Smooth muscle cell of the brain vasculature (primary cell): Measurements from ENCODE around the gene ARRDC1.
A peak's percentile ranks its signal among the peaks of the same experiment; 100 is the strongest.
"Not testable (repeated sequence)": the region's sequence is repeated elsewhere in the genome, so short reads cannot be mapped to it uniquely, and the experiment has no call there.

Experiments used
- DNase-seq: peaks from one replicate; pipeline ENCODE4 v3.0.0-alpha.2; 2012; ENCODE audit warnings: low read depth, low spot score

The ARRDC1 gene, protein sequence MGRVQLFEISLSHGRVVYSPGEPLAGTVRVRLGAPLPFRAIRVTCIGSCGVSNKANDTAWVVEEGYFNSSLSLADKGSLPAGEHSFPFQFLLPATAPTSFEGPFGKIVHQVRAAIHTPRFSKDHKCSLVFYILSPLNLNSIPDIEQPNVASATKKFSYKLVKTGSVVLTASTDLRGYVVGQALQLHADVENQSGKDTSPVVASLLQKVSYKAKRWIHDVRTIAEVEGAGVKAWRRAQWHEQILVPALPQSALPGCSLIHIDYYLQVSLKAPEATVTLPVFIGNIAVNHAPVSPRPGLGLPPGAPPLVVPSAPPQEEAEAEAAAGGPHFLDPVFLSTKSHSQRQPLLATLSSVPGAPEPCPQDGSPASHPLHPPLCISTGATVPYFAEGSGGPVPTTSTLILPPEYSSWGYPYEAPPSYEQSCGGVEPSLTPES

DNA sequence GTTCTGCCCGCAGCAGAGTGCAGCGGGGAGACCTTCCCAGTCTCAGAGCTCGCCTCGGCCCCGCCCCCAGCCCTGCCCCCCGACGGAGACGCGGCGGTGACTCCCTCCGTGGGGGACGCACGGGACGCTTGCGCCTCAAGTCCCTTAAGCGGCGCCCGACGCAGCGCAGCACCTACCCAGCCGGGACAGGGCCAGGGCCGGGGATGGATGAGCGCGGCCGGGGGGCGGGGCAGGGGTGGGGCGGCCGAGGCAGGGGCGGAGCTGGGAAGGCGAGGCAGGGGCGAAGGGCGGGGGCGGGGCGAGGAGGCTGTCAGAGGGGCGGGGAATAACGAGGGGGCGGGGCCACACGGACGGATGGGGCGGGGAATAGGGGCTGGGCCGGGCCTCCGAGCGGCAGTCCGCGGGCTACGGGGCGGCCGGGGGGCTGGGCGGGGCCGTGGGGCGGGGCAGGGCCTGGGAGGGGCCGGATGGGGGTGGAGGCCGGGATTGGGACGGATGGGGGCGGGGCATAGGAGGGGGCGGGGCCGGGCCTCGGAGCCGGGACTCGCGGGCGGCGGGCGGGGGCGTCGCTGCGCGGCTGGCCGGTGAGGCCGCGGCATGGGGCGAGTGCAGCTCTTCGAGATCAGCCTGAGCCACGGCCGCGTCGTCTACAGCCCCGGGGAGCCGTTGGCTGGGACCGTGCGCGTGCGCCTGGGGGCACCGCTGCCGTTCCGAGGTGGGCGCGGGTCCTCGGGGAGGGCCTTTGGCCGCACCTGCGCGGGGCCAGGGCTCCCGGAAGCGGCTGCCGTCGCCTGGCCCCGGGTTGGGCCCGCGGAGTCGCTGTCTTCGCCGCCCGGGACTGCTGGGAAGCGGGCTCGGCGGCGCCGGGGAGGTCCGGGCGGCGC is at the start of gene ARRDC1:
Gene ARRDC1, plus strand, starts transcription at position 566 of the 884 bp plus-strand sequence. Its CDS starts 32 bp downstream, at position 598.
- peak; percentile 50 for DNase-seq

DNA sequence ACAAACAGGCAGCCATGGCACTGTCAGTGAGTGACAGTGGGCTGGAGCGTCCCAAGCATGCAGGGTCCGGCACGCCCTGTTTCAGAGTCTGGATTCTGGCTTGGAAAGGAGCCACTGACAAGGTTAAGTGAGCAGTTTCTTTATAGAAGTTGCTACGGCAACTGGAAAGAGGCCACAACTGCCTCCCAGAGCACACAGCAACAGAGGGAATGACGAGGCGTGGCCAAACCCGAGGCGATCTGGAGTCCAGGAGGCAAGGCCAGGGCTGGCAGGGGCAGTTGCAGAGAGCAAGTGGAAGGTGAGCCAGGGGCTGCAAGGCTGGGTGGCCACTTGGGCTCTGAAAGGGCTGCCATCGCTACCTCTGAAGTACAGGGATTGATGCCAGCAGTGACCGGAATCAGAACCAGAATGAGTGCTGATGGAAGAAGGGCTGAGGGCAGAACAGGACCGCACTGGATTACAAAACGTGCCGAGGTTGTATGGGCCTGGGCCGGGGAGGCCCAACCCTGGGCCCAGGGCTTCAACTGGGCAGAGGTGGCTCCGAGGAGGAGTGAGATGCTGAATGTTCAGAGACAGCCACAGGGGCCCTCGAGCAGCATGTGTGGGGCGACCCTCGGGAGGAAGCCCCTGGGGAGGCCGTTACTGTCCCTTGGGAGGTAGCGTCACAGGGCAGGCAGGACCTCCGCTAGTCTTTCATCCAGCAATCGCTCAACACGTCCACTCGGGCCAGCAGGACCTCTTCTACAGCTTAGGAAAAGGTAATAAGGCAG is 49.2 kb upstream of the ARRDC1 start:
- no peak for DNase-seq

DNA sequence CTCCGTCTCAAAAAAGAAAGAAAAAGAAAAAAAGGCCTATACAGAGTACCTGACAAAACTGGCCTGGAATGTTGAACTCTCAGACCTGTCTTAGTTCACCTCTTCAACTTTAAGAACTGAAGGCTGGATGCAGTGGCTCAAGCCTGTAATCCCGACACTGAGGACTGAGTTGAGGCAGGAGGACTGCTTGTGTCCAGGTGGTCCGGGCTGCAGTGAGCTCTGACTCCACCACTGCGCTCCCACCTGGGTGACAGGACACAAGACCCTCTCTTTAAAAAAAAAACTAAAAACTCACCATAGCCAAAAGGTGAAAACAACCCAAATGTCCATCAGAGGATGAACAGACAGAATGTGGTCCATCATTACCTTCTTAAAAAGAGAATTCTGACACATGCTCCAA is 47.4 kb upstream of the ARRDC1 start:
- no peak for DNase-seq

DNA sequence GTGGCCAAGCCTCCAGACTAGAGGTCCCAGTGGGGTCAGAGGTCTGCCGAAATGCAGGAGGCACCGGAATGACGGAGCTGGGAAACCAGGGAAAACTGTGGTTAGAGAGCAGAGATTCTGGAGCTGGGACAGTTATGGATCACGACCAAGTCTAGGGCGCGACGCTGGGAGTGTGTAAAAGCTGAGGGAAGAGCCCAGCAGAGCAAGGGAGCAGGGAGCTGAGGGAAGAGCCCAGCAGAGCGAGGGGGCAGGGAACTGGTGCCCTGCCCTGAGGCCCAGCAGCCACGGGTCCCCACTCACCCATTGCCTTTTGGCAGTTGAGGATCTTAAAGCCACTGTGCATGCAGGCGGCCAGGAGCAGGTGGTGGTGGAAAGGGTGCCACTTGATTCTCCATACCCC is 41.4 kb upstream of the ARRDC1 start:
- no peak for DNase-seq

DNA sequence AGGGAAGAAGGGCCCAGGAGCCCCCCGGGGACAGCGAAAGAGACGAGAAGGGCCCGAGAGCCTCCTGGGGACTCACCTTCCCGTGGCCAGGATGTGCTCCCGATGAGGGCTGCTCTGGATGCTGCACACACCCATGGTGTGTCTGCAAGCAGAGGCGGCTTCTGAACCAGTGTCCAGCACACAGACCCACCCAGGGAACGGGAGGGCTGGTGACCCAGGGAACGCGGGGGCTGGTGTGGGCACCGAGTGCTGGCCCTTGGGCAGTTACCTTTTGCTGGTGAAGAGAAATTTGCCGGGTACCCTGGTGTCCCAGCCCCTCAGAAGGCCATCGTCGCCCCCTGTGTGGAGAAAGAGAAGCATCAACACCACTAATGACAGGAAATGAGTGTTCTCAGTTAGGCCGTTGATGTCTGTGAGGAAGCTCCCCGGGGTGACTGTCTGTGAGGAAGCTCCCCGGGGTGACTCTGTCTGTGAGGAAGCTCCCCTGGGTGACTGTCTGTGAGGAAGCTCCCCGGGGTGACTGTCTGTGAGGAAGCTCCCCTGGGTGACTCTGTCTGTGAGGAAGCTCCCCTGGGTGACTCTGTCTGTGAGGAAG is 40.6 kb upstream of the ARRDC1 start:
- no peak for DNase-seq

DNA sequence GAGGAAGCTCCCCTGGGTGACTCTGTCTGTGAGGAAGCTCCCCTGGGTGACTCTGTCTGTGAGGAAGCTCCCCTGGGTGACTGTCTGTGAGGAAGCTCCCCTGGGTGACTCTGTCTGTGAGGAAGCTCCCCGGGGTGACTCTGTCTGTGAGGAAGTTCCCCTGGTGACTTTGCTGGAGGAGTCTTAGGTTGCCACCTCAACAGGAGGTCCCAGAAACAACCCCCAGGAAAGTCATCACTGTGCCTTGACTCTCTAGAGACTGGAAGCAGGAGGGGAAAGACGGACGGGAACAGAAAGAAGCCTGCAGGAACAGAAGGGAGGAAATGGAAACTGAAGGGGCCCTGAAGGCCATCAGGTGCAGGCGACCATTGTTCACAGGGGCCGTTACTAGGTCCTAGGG is 37.0 kb upstream of the ARRDC1 start:
- not testable (repeated sequence) for DNase-seq

DNA sequence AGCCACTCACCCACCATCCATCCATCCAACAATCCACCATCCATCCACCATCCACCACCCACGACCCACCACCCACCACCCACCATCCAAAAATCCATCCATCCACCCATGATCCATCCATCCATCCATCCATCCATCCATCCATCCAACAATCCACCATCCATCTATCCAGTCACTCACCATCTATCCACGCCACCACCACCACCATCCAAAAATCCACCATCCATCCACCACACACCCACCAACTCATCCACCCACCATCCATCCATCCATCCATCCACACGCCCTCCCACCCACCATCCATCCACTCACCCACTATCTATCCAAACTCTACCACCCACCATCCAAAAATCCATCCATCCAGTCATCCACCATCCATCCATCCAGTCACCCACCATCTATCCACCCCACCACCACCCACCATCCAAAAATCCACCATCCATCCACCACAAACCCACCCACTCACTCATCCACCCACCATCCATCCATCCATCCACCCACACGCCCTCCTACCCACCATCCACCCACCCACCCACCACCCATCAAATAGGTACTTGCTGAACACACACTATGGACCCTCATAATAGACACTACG is 35.8 kb upstream of the ARRDC1 start:
- no peak for DNase-seq

DNA sequence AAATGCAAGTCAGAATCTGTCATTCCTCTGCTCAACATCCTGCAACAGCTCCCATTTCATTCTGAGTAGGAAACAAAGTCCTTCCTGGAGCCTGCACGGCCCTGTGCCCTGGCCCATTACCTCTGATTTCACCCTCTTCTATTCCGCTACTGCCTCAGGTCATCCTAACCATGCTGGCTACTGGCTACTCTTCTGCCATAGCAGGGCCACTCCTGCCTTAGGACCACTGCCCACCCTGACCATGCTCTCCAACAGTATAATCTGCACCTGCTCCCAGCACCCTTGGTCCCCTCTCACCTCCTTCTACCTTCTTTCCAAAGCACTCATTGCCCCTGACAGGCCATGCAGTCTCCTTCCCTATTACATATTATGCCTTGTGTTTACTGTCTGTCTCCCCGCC is 34.9 kb upstream of the ARRDC1 start:
- DNase-seq, result no peak

DNA sequence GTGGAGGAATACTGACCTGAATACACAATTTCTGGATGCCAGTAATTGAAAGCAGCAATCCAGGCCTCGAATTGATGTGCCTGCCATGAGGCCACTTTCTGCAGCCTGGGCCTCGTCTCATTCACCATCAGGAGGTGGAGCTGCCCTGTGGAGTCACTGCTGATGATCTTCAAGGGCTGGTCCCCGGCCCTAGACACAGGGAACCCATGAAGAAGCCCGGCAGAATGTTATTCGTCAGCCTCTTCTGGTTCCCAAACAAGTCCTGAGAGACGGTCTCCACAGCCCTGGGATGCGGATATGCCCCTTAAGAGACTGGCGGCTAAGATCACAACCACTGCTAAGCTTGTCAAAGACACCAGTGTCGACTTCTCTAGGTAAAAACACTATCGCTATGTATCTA is 31.3 kb upstream of the ARRDC1 start:
- no peak for DNase-seq

DNA sequence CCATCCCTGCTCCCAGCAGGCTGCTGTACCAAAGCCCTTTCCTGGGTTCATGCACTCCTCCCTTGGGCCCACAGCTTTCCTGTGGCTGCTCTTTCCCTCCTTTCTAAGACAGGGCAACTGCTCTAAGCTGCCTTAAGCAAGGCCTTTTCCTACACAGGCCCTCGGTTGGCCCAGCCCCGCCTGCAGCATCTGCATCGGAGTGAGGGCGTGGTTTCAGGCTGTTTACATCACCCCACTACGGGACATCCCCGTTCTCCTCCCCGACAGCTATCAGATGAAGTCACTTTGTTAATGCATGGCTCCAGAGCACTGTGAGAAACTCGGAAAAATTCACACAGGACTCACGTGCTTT is 30.1 kb upstream of the ARRDC1 start:
- DNase-seq, result no peak

DNA sequence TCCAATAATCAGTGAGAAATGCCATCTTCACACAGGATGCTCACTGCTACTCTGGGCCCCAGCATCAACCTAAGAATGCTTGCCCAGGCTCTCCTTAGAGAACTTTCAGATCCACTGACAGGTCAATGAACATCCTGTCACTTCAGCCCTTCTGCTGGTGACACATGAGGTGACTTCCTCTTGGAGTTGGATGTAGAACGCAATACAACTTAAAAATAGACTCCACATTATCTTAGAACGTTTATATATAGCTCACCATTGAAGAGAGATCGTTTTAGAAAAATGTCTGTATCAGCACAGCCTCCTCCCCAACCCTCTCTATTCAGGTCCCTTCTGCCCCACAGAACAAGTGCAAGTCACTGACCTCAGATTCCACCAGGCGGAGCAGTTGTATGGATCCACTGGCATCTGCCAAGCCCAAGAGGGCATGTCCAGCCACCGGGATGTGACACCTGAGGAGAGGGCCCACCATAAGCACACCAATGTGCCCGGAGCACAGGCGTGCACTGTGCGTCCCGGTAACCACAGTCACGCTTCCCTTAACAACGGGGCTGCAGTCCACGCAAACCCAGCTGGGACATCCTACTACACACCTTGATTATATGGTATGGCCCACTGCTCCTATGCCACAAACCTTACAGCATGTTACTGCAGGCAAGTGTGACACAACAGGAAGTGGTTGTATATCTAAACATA is 29.6 kb upstream of the ARRDC1 start:
- no peak for DNase-seq

DNA sequence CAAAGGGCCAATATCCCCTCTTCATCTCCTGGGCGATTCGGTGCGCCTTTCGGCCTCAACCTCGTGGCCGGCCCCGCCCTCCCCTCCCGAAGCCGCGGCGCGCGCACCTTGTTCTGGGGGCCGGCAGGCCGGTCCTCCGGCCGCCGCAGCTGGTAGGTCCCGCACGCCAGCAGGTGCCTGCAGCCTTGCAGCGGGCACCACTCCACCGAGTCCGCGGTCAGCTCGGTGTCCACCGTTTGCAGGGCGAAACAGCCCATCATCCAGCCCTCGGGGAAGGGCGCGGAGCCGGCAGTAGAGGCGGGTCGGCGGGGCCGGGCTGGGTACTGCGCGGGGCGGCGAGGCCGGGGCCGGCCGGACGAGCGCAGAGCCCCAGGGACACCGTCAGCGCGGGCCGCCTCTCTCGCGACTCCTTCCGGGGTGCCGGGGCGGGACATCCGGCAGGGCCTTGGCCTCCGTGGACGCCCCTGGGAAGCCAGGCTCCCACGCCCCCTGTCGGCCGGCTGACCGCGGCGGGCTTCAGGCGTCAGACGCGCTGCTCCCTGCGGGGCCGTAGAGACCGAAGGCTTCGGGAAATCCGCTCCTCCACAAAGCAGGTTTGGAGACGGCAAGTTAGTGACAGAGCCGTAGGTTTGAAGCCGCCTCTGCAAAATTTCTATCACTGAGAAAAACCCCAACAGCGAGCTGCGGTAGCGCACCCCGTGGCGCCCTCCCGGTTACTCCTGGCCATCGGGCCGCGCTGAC is 26.8 kb upstream of the ARRDC1 start, which contains the start of gene DPH7:
Gene DPH7, minus strand, starts transcription at position 408 of the 741 bp plus-strand sequence. Its CDS starts 148 bp downstream, at position 260.
- DNase-seq, result peak; percentile 70

DNA sequence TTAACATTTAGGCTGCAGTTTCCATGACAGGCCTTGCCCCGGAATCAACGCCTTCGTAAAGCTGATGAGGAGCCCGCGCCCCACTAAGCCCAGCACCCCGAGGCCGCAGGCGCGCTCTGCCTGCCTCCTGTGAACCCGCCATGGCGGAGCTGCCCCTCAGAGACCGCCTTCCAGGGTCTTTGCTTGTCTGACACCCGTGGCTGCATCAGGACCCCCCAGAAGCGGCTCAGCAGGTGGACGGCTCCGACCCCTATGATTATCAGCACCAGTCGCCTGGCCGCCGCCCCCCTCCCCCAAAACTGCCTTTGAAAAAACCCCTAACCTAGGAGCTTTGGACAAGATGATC is 26.3 kb upstream of the ARRDC1 start:
- no peak for DNase-seq

DNA sequence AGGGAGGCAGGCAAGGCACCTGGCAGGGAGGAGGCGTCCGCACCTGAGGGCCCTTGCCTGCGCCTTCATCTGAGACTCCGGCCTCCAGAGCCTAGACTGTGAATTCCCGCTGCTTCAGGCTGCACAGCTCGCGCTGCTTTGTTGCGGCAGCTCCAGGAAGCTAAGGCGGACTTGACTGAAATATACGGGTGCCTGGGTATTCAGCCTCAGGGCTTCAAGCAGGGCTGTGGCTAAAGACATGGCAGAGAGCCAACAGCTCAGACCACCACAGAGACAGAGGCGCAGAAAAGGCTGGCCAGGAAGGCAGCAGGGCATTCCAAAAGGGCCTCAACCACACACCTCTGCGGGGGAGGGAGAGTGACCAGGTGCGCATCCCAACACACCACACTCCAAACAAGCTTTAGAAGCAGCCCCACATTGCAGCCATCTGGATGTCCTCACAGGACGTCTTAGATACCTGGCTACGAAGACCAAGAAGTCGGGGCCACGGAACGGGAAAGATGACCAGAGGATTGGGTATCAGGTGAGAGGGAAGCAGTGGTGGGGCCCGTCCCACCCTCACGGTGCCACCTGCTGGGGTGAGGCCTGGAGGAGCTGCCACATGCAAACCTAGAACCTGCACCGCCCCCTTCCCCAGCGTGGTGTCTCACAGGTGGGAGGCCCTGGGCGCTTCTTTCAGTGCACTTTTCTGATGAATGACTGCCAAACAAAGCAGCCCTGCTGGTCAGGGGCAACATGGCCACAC is 25.1 kb upstream of the ARRDC1 start:
- DNase-seq, result no peak

DNA sequence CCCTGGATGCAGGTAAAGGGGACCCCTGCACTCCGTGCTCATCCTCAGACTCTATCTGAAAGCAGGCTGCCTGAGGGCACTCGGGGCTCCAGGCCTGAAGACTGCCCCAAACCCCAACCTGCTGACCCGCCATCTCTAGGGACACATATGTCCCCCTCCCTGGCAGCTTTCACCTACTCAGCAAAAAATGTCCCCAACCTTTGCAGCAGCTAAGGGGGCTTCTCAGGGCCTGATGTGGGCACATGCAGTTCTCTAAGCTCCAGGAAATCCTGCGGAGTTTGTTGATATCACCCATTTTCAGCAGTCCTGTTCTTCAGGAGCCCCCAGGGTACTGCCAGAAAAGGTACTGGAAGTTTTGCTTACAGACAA is 24.5 kb upstream of the ARRDC1 start:
- no peak for DNase-seq

DNA sequence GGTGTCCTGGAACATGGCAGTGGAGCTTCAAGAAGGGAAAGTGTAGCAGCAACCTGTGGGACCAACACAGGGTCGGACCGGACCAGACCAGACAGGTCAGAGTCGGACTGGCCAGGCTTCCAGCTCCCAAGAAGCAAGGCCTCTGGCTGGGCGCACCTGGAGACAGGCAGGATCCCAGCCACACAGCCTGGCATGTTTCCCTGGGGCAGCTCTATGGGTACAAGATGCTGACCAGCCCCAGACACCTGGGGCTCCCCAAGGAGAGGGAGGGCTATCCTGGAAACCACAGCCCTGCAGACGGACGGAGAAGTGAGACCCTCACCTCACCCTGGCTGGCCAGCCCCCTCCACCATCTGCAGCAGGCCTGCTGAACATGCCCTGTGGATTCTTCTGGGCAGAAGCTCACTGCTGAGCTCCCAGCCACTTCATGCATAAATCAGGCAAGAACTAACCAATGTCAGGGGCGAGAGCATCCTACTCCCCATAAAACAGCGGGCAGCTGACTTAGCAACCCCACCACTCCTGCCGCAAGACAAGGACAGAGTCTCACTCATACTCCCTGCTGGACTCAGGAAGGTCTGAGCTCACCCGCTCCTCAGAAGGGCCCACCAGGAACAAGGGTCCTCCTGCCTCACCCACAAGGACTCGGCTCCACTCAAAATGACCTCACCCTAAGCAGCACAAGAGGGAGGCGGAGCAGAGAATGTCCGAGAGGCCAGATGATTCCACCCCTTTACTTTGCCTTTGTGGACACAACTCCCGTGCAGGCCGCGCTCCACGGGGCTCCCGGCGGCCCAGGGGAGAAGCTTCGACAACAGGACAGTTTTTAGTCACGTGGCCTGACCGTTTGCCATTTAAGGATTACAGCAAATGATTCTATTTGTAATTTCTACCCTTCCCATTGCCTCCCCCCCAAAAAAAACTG is 23.9 kb upstream of the ARRDC1 start:
- no peak for DNase-seq

DNA sequence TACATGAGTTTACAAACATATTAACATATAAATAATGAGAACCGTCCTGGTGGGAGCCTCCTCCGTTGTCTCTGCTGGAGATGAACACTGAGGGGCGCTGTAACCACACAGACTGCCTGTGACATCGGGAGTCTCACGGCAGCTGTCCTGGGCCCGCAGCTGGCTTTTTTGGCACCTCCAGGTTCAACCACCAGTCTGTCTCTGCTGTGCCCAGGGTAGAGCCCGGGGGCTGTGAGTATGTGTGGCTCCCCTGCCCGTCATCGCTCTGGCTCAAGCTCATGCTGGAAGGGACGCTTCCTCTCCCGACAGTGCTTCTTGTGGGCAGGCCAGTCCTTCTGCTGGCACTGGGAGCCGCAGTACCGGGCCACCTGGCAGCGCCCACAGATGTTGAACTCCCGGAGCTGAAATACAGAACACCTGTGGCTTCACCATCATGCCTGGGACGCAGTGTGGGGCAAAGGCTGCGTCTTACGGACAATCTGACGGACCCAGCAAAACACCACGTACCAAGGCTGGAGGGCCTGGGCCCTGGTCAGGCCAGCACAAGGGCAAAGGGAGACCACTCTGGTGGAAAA is 23.1 kb upstream of the ARRDC1 start:
- no peak for DNase-seq

DNA sequence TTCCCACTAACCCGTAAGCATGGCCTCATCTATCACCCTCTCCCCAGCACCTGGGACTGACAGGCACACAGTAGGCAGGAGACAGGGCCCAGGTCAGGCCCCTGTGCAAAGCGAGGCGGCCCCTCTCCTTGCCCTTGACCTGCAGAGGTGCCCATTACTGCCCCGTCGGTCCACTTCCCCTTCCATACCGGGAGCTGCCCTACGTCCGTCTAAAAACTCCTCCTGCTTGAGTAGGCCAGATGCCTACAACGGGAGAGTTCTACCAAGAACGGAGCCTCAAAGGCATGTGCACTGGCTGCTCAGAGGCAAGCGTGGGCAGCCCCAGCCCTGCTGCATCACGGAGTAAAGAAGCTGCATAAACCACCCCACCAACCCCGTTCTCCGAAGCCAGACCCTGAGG is 22.1 kb upstream of the ARRDC1 start:
- DNase-seq, result no peak
